OCI-LY7 (cell line): Measurements from ENCODE around the gene LRRD1. TPM values are rescaled to one million over a fixed set of nuclear protein-coding genes. Genes with fewer than 3 reads are reported as not detected.
"Not testable (repeated sequence)": the region's sequence is repeated elsewhere in the genome, so short reads cannot be mapped to it uniquely, and the experiment has no call there.

ENCODE experiments used
- BruUV-seq: library from RNA; stranded (reverse); fragments of 400-500 nt; replicated peaks from 2 replicates; lab custom pipeline; 2021; lab: Mats Ljungman, UMichigan
- CTCF ChIA-PET: fragments of 300-600 bp; sonication (Branson Sonifier 250); formaldehyde crosslinking; loops from one replicate; lab custom pipeline; 2022; ENCODE audit warnings: antibody characterized with exemption; ENCODE audit not compliant: unreplicated experiment; lab: Charles Lee
- POLR2A ChIA-PET: fragments of 300-600 bp; sonication (Branson Sonifier 250); formaldehyde crosslinking; loops from one replicate; lab custom pipeline; 2022; ENCODE audit warnings: antibody characterized with exemption; lab: Charles Lee
- DNase-seq: peaks from one replicate; pipeline ENCODE4 v3.0.0-alpha.2; 2015; ENCODE audit warnings: low spot score
- H2AFZ ChIP-seq: fragments of 200-600 bp; sonication (generic), shearing (Covaris generic); 2 replicates; pipeline ENCODE4 v1.6.1; 2014; ENCODE audit warnings: mild to moderate bottlenecking, antibody characterized with exemption, low read length, moderate library complexity
- H3K27ac ChIP-seq: fragments of 200-600 bp; sonication (generic); 2 replicates; pipeline ENCODE4 v1.5.1; 2014; ENCODE audit warnings: mixed run types, low read depth, mild to moderate bottlenecking, moderate library complexity, low read length, inconsistent platforms; ENCODE audit not compliant: poor library complexity, severe bottlenecking
- H3K36me3 ChIP-seq: fragments of 200-600 bp; sonication (generic); 2 replicates; pipeline ENCODE4 v1.6.1; 2014; ENCODE audit warnings: mild to moderate bottlenecking, antibody characterized with exemption, low read length, moderate library complexity, mixed read lengths; ENCODE audit not compliant: insufficient read depth
- H3K4me1 ChIP-seq: fragments of 200-600 bp; sonication (generic); 2 replicates; pipeline ENCODE4 v1.5.1; 2014; ENCODE audit warnings: mild to moderate bottlenecking, low read length; ENCODE audit not compliant: insufficient read depth, poor library complexity, severe bottlenecking
- H3K4me2 ChIP-seq: fragments of 200-600 bp; sonication (generic); 2 replicates; pipeline ENCODE4 v1.6.1; 2014; ENCODE audit warnings: mild to moderate bottlenecking, low read length
- H3K4me3 ChIP-seq: fragments of 200-600 bp; sonication (generic); 2 replicates; pipeline ENCODE4 v1.5.1; 2014; ENCODE audit warnings: mild to moderate bottlenecking, low read depth, low read length; ENCODE audit not compliant: poor library complexity, severe bottlenecking
- H3K79me2 ChIP-seq: fragments of 200-600 bp; sonication (generic); 2 replicates; pipeline ENCODE4 v1.6.1; 2016; ENCODE audit warnings: low read depth, mild to moderate bottlenecking, low read length, moderate library complexity, mixed read lengths; ENCODE audit not compliant: insufficient read depth
- H3K9me2 ChIP-seq: fragments of 200-600 bp; sonication (generic); 2 replicates; pipeline ENCODE4 v1.6.1; 2016; ENCODE audit warnings: mild to moderate bottlenecking, low read length, mixed read lengths; ENCODE audit not compliant: insufficient read depth
- H3K9me3 ChIP-seq: fragments of 200-600 bp; sonication (generic); 2 replicates; pipeline ENCODE4 v1.6.1; 2014; ENCODE audit warnings: mild to moderate bottlenecking, mixed run types, low read length, mixed read lengths
- H4K20me1 ChIP-seq: fragments of 200-600 bp; sonication (generic); 2 replicates; pipeline ENCODE4 v1.6.1; 2014; ENCODE audit warnings: mild to moderate bottlenecking, antibody characterized with exemption, low read length, moderate library complexity, mixed read lengths; ENCODE audit not compliant: insufficient read depth
- CTCF ChIP-seq: fragments of 200-600 bp; sonication (generic); conservative IDR thresholded peaks from 2 replicates; pipeline ENCODE4 v1.5.1; 2014; ENCODE audit warnings: mild to moderate bottlenecking, antibody characterized with exemption, low read length, moderate library complexity, mixed read lengths
- EZH2phosphoT487 ChIP-seq: fragments of 200-600 bp; sonication (generic); IDR thresholded peaks from 2 replicates; pipeline ENCODE4 v1.6.1; 2018; ENCODE audit warnings: low read depth, borderline replicate concordance, mild to moderate bottlenecking, mixed run types, antibody characterized with exemption, low read length, moderate library complexity, mixed read lengths
- intact Hi-C: fragments of 100-400 bp; cut with micrococcal nuclease; formaldehyde crosslinking; loops from one replicate; pipeline ENCODE4 v1.10.0; 2022; ENCODE audit not compliant: unreplicated experiment
- total RNA-seq, 2 experiments: library from RNA; depleted of rRNA in 1 of 2; stranded (reverse); fragments of >200 nt in 1 of 2; shearing (Covaris generic) in 1 of 2; gene quantifications; 2 replicates each; pipeline ENCODE4 v1.2.3, GENCODE V29; 2014 to 2022

Gene LRRD1
- total RNA-seq, 2 experiments from 2014 or later: 0.42 TPM; not detected in 1

GRCh38 chr7:92192326-92192725 is 13.4 kb upstream of the LRRD1 start:
- CTCF ChIA-PET: no interaction called here
- H3K4me3 ChIP-seq: no peak overlapping the region
- TF ChIP-seq EZH2phosphoT487 (no peak), CTCF (no peak)
- DNase-seq: no peak
- POLR2A ChIA-PET: no interaction called here
- no peak overlapping the region for H3K27ac ChIP-seq
- H4K20me1 ChIP-seq: no peaks in the 10 kb centered on the region
- peaks cover 23% of the 10 kb centered on the region for H3K36me3 ChIP-seq
- no peaks in the 10 kb centered on the region for H3K4me1 ChIP-seq
- H2AFZ ChIP-seq: no peak overlapping the region
- no peaks in the 10 kb centered on the region for H3K9me2 ChIP-seq
- H3K4me2 ChIP-seq: no peak overlapping the region
- no peaks in the 10 kb centered on the region for H3K79me2 ChIP-seq
- no TSS peak for BruUV-seq
- H3K9me3 ChIP-seq: peaks cover 6% of the 10 kb centered on the region; the same call in 1 of the 2 replicates
- intact Hi-C loops: no loop called here

- CTCF ChIA-PET, POLR2A ChIA-PET, DNase-seq, H3K27ac ChIP-seq, intact Hi-C loops, BruUV-seq, H3K79me2 ChIP-seq, H3K4me2 ChIP-seq, H3K9me3 ChIP-seq, H4K20me1 ChIP-seq, H3K4me3 ChIP-seq, H2AFZ ChIP-seq, H3K9me2 ChIP-seq, H3K4me1 ChIP-seq: not testable (repeated sequence)
- H3K36me3 ChIP-seq: peaks cover 14% of the 10 kb centered on the region
These were observed 10.3 kb upstream of the LRRD1 start for GRCh38 chr7:92189246-92189645.

GRCh38 chr7:92184294-92184693 is 5.4 kb upstream of the LRRD1 start:
- POLR2A ChIA-PET, intact Hi-C loops, DNase-seq, H2AFZ ChIP-seq, H3K79me2 ChIP-seq, BruUV-seq, H3K27ac ChIP-seq, H3K9me2 ChIP-seq, CTCF ChIA-PET, H3K4me2 ChIP-seq, H3K9me3 ChIP-seq, H4K20me1 ChIP-seq, H3K36me3 ChIP-seq, H3K4me1 ChIP-seq, H3K4me3 ChIP-seq: not testable (repeated sequence)

DNA sequence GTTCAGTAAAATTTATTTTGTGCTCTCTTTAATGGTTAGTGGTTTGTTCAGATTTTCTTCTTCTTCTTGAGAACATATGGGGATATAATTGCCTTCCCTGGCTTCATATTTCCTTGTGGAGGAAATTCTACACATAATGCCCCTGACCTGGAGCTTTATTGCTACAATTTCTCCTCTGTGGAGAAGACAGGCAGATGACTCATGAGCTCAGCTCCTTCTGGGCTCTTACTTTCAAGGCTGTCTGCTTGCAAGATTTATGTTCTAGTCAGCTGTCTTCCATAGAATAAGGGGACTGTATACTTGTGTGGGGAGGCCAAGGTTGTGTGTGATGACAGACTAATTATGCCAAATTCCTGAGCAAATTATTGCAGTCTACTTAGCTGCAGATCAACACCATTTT is 1.6 kb downstream of the LRRD1 start:
- no TSS peak for BruUV-seq
- intact Hi-C loops: no loop called here

DNA sequence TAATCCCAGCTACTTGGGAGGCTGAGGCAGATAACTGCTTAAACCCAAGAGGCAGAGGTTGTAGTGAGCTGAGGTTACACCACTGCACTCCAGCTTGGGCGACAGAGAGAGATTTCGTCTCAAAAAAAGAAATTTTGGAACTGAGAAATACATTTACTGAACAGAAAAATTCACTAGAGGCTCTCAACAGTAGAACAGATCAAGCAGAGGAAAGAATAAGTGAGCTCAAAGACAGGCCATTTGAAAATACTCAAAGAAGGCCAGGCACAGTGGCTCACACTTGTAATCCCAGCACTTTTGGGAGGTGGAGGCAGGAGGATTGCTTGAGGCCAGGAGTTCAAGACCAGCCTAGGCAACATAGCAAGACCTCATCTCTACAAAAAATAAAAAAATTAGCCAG is 9.4 kb downstream of the LRRD1 start:
- H4K20me1 ChIP-seq, H3K4me2 ChIP-seq, CTCF ChIA-PET, BruUV-seq, H3K27ac ChIP-seq, POLR2A ChIA-PET, H3K9me3 ChIP-seq, H3K79me2 ChIP-seq, H3K9me2 ChIP-seq, H2AFZ ChIP-seq, DNase-seq, H3K4me1 ChIP-seq, H3K36me3 ChIP-seq, H3K4me3 ChIP-seq, intact Hi-C loops: not testable (repeated sequence)

More for the DNA sequence above, 1.6 kb downstream of the LRRD1 start:
- Histone ChIP-seq H3K36me3 (no peaks in the 10 kb centered on the region), H3K4me2 (no peak overlapping the region), H3K79me2 (no peaks in the 10 kb centered on the region), H3K4me1 (no peaks in the 10 kb centered on the region), H3K9me3 (no peaks in the 10 kb centered on the region), H2AFZ (no peak overlapping the region), H3K4me3 (no peak overlapping the region), H4K20me1 (no peaks in the 10 kb centered on the region), H3K27ac (no peak overlapping the region), H3K9me2 (no peaks in the 10 kb centered on the region)
- no peak for TF ChIP-seq CTCF
- no peak for TF ChIP-seq EZH2phosphoT487
- CTCF ChIA-PET: no interaction called here
- POLR2A ChIA-PET: interaction anchor here (0.6 kb wide), 3 partner anchors 252 to 624 kb away, joined by 3 read pairs; no protein-coding TSS in a partner anchor
- no peak for DNase-seq
